HT1080 (cell line): ENCODE results near the gene DENND1A. TPM values are rescaled to one million over a fixed set of nuclear protein-coding genes. Genes with fewer than 3 reads are reported as not detected.

Experiments
- DNase-seq: peaks from one replicate; pipeline ENCODE4 v3.0.0-alpha.2; 2015; ENCODE audit warnings: low read depth
- total RNA-seq: library from RNA; depleted of rRNA; stranded (reverse); fragments of >200 nt; shearing (Covaris generic); gene quantifications from 2 replicates; pipeline ENCODE4 v1.2.3, GENCODE V29; 2014

The DENND1A gene
- total RNA-seq, 1 experiment from 2014 or later: 33.6 TPM

GRCh38 chr9:123541411-123541810, 388.5 kb downstream of the DENND1A start:
- no peak for DNase-seq

- DNase-seq: no peak
Measured at GRCh38 chr9:123540457-123540856, 389.5 kb downstream of the DENND1A start.

- no peak for DNase-seq
Measured at GRCh38 chr9:123537809-123538208, 392.1 kb downstream of the DENND1A start.

- DNase-seq: no peak
Measured at GRCh38 chr9:123536455-123536868, 393.5 kb downstream of the DENND1A start.

GRCh38 chr9:123534336-123534735, 395.6 kb downstream of the DENND1A start:
- no peak for DNase-seq

- DNase-seq: no peak
Measured at GRCh38 chr9:123530244-123530643, 399.7 kb downstream of the DENND1A start.

GRCh38 chr9:123528501-123528900, 401.4 kb downstream of the DENND1A start:
- no peak for DNase-seq

- DNase-seq: no peak
Measured at GRCh38 chr9:123527981-123528380, 401.9 kb downstream of the DENND1A start.

GRCh38 chr9:123525957-123526356, 404.0 kb downstream of the DENND1A start:
- DNase-seq: no peak

GRCh38 chr9:123525424-123525823, 404.5 kb downstream of the DENND1A start:
- no peak for DNase-seq

- DNase-seq: no peak
Measured at GRCh38 chr9:123524866-123525265, 405.1 kb downstream of the DENND1A start.

GRCh38 chr9:123523845-123524244, 406.1 kb downstream of the DENND1A start:
- DNase-seq: no peak

- no peak for DNase-seq
Measured at GRCh38 chr9:123523001-123523400, 406.9 kb downstream of the DENND1A start.

- DNase-seq: no peak
Measured at GRCh38 chr9:123522251-123522650, 407.7 kb downstream of the DENND1A start.

- no peak for DNase-seq
Measured at GRCh38 chr9:123518338-123518737, 411.6 kb downstream of the DENND1A start.

GRCh38 chr9:123517512-123517911, 412.4 kb downstream of the DENND1A start:
- DNase-seq: no peak

GRCh38 chr9:123514766-123515165, 415.2 kb downstream of the DENND1A start:
- no peak for DNase-seq

GRCh38 chr9:123513554-123513953, 416.4 kb downstream of the DENND1A start:
- DNase-seq: no peak

GRCh38 chr9:123511326-123512277, 418.3 kb downstream of the DENND1A start:
- no peak for DNase-seq

- no peak for DNase-seq
Measured at GRCh38 chr9:123509646-123510045, 420.3 kb downstream of the DENND1A start.

GRCh38 chr9:123508048-123508447, 421.9 kb downstream of the DENND1A start:
- no peak for DNase-seq

GRCh38 chr9:123505496-123505895, 424.4 kb downstream of the DENND1A start:
- DNase-seq: no peak

GRCh38 chr9:123500336-123500735, 429.6 kb downstream of the DENND1A start:
- DNase-seq: no peak
